Omental fat pad (tissue), 4 donors: ENCODE measurements around the gene HOXB13. TPM values are rescaled to one million over a fixed set of nuclear protein-coding genes. Genes with fewer than 3 reads are reported as not detected.
"Not testable (repeated sequence)": the region's sequence is repeated elsewhere in the genome, so short reads cannot be mapped to it uniquely, and the experiment has no call there.

Experiments used
- ATAC-seq: fragments of 150-250 bp; one replicate; pipeline ENCODE4 v1.9.1; 2016; ENCODE audit warnings: mild to moderate bottlenecking, moderate library complexity; ENCODE audit not compliant: low FRiP score
- DNase-seq: peaks from one replicate; pipeline ENCODE4 v3.0.0-alpha.2; 2019; ENCODE audit warnings: low spot score
- total RNA-seq, 4 donors: library from RNA; depleted of rRNA; stranded (reverse); fragments of >200 nt; gene quantifications; one replicate each; pipeline ENCODE4 v1.1.0, GENCODE V29; 2016
- TF ChIP-seq, protein P1 (sequence below), 3 donors: fragments of 450-650 bp; IDR thresholded peaks; one replicate each; pipeline ENCODE4 v1.5.1; 2016 to 2017; ENCODE audit warnings: antibody characterized with exemption in 3 of 3, mild to moderate bottlenecking in 3 of 3, moderate library complexity in 2 of 3

Gene HOXB13
- total RNA-seq, 4 donors from 2014 or later: not detected

DNA sequence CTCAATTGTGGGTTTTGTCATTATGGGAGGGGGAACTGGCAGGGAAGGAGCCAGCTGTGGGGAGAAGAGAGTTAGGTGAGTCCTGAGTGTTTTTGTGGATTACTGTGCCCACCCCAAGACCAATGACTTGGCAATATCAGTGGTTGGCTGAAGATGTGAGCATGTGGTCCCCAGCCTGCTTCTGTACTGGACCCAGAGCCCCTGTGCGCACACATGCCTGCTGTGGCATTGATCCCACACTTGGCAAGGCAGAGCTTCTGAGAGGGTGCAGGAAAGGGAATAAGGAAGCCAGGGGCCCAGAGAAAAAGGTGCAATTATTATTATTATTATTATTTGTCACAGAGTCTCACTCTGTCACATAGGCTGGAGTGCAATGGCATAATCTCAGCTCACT, 7.5 kb downstream of the HOXB13 start:
- TF ChIP-seq, protein P1, sequence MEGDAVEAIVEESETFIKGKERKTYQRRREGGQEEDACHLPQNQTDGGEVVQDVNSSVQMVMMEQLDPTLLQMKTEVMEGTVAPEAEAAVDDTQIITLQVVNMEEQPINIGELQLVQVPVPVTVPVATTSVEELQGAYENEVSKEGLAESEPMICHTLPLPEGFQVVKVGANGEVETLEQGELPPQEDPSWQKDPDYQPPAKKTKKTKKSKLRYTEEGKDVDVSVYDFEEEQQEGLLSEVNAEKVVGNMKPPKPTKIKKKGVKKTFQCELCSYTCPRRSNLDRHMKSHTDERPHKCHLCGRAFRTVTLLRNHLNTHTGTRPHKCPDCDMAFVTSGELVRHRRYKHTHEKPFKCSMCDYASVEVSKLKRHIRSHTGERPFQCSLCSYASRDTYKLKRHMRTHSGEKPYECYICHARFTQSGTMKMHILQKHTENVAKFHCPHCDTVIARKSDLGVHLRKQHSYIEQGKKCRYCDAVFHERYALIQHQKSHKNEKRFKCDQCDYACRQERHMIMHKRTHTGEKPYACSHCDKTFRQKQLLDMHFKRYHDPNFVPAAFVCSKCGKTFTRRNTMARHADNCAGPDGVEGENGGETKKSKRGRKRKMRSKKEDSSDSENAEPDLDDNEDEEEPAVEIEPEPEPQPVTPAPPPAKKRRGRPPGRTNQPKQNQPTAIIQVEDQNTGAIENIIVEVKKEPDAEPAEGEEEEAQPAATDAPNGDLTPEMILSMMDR (IDR thresholded peaks at IDR 0.05): no peak
- DNase-seq: no peak
- no peak for ATAC-seq

DNA sequence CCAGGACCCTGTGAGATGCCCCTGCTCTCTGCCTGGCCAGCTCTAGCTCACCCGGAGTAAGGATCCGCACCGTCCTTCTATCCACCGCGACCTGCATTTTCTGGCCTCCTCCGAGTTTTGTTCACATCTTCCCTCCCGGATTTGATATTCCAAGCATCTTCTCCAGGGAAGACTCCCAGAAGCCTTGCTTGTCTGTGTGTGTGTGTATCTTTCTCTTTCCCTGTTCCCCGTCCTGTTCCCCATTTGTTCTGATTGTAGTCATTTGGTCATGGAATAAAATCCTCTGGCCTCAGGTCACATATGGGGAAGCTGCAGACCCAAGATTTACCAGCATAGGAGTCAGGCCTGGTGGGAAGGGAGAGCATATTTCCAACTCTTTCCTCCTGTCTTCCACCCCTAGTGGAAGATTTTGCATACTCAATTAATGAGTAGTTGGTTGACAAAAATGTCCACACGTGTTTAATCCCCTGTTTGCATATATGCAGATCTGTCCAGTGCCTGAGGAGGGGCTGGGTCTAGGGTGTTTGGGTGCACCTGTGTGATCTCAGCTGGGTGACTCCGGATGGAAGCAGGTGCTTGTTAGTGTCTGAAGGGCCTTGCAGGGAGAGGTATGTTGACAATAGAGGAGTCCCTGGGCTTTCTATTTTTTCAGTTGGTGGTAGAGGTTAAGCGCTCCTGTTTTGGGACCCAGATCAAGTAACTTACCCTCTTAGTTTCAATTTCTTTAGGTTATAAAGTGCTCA, 8.1 kb downstream of the HOXB13 start:
- no peak for DNase-seq
- no peak for ATAC-seq
- TF ChIP-seq, protein P1 (IDR thresholded peaks at IDR 0.05): no peak

DNA sequence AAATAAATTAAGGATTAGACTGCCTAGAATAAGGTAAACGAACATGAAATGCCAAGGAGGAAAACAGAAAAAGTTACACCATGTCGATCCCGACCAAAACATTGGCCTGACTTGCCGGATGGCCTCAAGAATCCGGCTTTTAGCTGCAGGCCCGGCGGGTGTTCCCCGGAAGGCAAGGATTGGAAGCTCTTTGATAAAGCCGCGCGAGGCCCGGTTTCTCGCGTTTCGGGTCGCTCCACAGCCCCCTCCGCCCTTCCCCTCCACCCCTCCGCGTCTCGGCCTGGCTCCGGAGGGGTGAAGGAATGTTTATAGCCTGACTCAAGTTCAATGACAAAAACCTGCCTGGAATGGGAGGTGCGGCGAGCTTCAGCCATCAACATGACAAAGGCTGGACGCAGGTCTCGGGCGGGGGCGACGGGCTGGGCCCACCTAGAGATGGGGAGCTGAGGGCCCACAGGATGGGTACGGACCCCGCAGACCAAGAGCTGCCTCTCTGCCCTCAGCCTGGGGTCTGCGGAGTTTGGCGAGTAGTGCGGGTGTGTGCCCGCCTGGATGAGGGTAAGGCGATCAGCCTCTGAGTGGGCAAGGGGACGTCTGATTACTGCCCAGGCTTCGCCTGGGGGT, 8.8 kb downstream of the HOXB13 start:
- ATAC-seq (no peak), DNase-seq (no peak)
- TF ChIP-seq, protein P1 (IDR thresholded peaks at IDR 0.05): no peak

DNA sequence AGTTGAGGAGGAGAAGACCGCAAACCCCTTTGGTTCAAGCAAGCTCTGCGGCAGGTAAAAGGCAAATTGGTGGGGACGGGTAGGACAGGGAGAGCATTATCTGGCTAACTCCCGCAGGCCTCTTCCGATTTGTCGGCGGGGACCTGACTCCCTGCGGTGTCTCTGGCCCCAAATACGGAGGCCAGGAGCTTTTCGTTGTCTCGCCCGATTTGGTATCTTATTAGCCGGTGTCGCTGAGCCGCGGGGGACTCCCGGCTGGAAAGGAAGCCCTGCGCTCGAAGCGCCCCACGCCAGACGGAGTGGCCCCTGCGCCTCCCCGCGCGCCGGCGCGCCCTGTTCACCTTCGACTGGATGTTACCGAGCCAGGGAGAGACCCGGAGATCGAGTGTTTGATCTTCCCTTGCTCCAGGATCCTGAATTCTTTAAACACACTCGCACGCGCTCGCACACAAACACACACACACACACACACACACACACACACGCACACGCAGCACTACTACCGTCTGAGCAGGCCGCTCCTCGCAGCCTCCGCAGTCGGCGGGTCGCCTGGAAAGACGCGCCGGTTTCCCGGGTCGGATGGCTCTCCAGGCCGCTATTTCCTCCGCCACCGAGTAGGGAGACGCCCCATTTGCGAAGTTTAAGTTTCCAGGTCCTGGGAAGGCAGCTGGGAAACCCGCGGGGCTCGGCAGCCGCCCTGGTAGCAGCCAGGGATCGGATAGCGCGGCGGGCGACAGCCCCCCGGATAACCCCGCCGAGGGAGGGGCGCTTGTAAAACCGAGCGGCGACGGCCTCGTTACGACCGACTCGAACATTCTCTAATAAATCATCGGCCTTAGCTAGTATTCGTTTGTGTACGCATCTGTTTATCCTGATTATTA, 9.5 kb downstream of the HOXB13 start:
- DNase-seq (no peak), ATAC-seq (no peak)
- TF ChIP-seq, protein P1 (IDR thresholded peaks at IDR 0.05): no peak

- TF ChIP-seq, protein P1 (IDR thresholded peaks at IDR 0.05): no peak
- no peak for ATAC-seq
- DNase-seq: no peak
These were observed 10.3 kb downstream of the HOXB13 start for GRCh38 chr17:48718227-48718760.

GRCh38 chr17:48717367-48718226, 11.0 kb downstream of the HOXB13 start:
- no peak for ATAC-seq
- no peak for DNase-seq
- TF ChIP-seq, protein P1 (IDR thresholded peaks at IDR 0.05): no peak

DNA sequence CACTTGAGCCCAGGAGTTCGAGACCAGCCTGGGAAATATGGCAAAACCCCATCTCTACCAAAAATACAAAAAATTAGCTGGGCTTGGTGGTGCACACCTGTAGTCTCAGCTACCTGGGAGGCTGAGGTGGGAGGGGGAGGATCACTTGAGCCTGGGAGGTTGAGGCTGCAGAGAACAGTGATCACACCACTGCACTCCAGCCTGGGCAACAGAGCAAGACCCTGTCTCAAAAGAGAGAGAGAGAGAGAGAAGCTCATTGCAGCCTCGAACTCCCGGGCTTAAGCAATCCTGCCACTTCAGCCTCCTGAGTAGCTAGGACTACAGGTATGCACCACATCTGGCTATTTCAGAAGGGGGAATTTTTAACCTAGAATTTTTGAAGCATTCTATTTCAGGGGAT, 12.0 kb downstream of the HOXB13 start:
- not testable (repeated sequence) for DNase-seq, ATAC-seq
